ENCODE results near the gene SWT1.
"Not testable (repeated sequence)": the region's sequence is repeated elsewhere in the genome, so short reads cannot be mapped to it uniquely, and the experiment has no call there.

The SWT1 gene

GRCh38 chr1:185154912-185155513 lies 2.0 kb upstream of the SWT1 start:
- Histone ChIP-seq H3K9me3 (no peaks in the 10 kb centered on the region), H3K4me3 (peak overlapping the region; percentile 88), H3K4me1 (no peaks in the 10 kb centered on the region), H3K27me3 (ENCODE audit: low read depth) (no peaks in the 10 kb centered on the region), H3K36me3 (replicated peaks) (no peaks in the 10 kb centered on the region; the same call in 1 of the 2 replicates)
- no peak for DNase-seq (ENCODE audit: low spot score in 2 of 2)
- in situ Hi-C loops (cut with MboI; ENCODE audit: low sequenced_read_pairs), result no loop called here

- Histone ChIP-seq H3K9me3 (no peaks in the 10 kb centered on the region), H3K36me3 (replicated peaks) (no peaks in the 10 kb centered on the region), H3K4me1 (no peaks in the 10 kb centered on the region), H3K27me3 (ENCODE audit: low read depth) (no peaks in the 10 kb centered on the region), H3K4me3 (peak overlapping the region; percentile 88)
- DNase-seq (ENCODE audit: low spot score in 2 of 2), result no peak
- in situ Hi-C loops (cut with MboI; ENCODE audit: low sequenced_read_pairs), result no loop called here
Observed at GRCh38 chr1:185155600-185156287, 1.2 kb upstream of the SWT1 start.

- no peaks in the 10 kb centered on the region for H3K27me3 ChIP-seq (ENCODE audit: low read depth)
- no peaks in the 10 kb centered on the region for H3K4me1 ChIP-seq
- H3K9me3 ChIP-seq, result no peaks in the 10 kb centered on the region
- peak in 1 of 2 experiments; percentile 22 for DNase-seq (ENCODE audit: low spot score in 2 of 2)
- peak overlapping the region; percentile 88 for H3K4me3 ChIP-seq
- in situ Hi-C loops (cut with MboI; ENCODE audit: low sequenced_read_pairs), result no loop called here
- no peaks in the 10 kb centered on the region for H3K36me3 ChIP-seq (replicated peaks)
Observed at GRCh38 chr1:185156288-185156853, 596 bp upstream of the SWT1 start.

DNA sequence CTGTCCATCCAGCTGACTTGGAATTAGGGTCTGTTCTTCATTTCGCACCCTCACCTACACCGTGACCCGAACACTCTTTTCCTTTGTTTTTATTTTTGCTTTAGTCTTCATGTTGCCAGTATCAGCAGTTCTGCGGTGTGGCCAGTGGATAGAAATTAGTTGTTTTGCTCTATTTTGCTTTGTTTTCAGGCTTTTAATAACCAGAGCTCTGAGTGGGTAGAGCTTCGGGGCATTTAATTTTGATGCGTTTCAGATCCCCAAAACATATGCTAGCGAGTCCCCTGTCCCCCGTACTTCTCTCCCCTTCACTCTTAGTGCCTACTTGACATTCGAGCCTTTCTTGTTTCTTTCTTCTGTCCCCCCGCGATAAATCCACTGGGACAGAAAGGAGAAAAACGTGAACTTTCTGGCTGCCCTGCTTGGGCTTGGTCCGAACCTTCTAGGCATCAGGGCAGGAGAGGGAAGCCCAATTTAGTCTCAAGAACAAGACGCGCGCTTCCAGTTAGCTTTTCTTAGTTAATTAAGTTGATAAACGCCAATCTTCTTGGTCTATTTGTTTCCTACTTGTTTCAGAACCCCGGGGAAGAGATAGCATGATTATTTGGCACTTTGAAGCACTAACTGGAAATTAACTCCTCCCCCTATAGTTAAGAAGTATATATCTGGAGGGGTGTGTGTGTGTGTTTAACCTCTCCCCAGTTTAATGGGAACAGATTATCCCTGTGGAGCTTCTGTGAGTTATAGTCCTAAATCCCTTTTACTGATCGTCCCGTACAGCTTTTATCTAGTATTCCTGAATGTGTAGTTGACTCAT lies 839 bp downstream of the SWT1 start:
- Histone ChIP-seq H3K36me3 (replicated peaks) (no peaks in the 10 kb centered on the region), H3K4me3 (peak overlapping the region; percentile 88), H3K27me3 (ENCODE audit: low read depth) (no peaks in the 10 kb centered on the region), H3K9me3 (no peaks in the 10 kb centered on the region), H3K4me1 (no peaks in the 10 kb centered on the region)
- DNase-seq (ENCODE audit: low spot score in 2 of 2), result peak in 1 of 2 experiments; percentile 37
- in situ Hi-C loops (cut with MboI; ENCODE audit: low sequenced_read_pairs), result no loop called here

DNA sequence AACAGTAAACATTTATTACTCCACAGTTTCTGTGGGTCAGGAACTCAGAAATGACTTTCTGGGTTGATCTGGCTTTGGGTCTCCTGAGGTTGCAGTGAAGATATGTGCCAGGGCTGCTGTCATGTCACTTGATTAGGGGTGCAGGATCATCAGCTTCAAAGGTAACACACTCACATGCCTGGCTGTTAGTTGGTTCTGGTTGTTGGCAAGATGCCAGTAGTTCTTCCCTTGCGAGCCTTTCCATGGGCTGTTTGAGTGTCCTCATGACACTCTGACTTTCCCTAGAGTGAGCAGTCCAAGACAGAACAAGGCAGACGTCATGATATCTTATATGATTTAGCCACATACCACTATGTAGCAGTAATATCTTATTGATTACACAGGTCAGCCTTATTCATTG lies 1.8 kb downstream of the SWT1 start:
- no peak for DNase-seq (ENCODE audit: low spot score in 2 of 2)
- Histone ChIP-seq H3K4me1 (no peaks in the 10 kb centered on the region), H3K4me3 (no peak overlapping the region), H3K27me3 (ENCODE audit: low read depth) (no peaks in the 10 kb centered on the region), H3K9me3 (no peaks in the 10 kb centered on the region), H3K36me3 (replicated peaks) (no peaks in the 10 kb centered on the region)
- in situ Hi-C loops (cut with MboI; ENCODE audit: low sequenced_read_pairs), result no loop called here

DNA sequence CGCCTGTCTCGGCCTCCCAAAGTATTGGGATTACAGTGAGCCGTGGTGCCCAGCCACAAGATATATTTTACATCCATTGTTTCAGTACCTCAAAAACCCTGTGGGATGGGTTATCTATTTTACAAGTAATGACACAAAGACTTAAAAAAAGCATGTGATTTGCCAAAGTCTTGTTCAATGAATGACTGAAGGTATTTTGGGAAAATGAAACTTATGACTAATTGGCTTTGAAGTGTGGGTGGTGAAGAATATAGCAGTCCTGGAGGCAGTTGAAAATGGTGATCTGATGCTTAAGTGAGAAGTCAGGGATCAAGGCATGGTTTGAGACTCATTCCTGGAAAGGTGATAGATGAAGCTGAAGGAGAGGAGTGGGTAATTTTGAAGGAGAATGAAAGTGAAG lies 3.0 kb downstream of the SWT1 start:
- Histone ChIP-seq H3K9me3 (no peaks in the 10 kb centered on the region), H3K4me3 (no peak overlapping the region), H3K27me3 (ENCODE audit: low read depth) (no peaks in the 10 kb centered on the region), H3K36me3 (replicated peaks) (no peaks in the 10 kb centered on the region), H3K4me1 (no peaks in the 10 kb centered on the region)
- DNase-seq (ENCODE audit: low spot score in 2 of 2), result no peak
- in situ Hi-C loops (cut with MboI; ENCODE audit: low sequenced_read_pairs), result loop anchor here (10.0 kb wide), 1 partner anchor 355 kb away; no protein-coding TSS in a partner anchor

DNA sequence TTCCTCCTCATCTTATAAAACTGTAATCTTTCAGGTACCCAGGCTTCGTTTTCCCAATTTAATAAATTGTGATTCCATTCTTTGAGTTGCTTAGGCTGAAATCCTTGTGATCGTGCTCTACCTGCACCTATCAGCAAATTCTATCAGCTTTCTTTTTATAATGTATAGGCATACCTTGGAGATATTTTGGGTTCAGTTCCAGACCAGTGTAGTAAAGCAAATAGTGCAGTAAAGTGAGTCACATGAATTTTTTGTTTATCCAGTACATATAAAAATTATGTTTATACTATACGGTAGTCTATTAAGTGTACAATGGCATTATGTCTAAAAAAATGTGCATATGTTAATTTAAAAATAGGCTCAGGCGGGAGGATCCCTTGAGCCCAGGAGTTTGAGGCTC lies 5.5 kb downstream of the SWT1 start:
- in situ Hi-C loops (cut with MboI; ENCODE audit: low sequenced_read_pairs), result loop anchor here (10.0 kb wide), 1 partner anchor 358 kb away; no protein-coding TSS in a partner anchor
- Histone ChIP-seq H3K4me1 (no peaks in the 10 kb centered on the region), H3K36me3 (replicated peaks) (no peaks in the 10 kb centered on the region), H3K4me3 (no peak overlapping the region), H3K9me3 (no peaks in the 10 kb centered on the region), H3K27me3 (ENCODE audit: low read depth) (no peaks in the 10 kb centered on the region)
- no peak for DNase-seq (ENCODE audit: low spot score in 2 of 2)

GRCh38 chr1:185166106-185166505 lies 9.1 kb downstream of the SWT1 start:
- Histone ChIP-seq H3K4me1 (0 out of 2 replicates have a peak, but pooled peaks cover 3% of the 10 kb centered on the region), H3K4me3 (no peak overlapping the region), H3K27me3 (ENCODE audit: low read depth) (no peaks in the 10 kb centered on the region), H3K36me3 (replicated peaks) (no peaks in the 10 kb centered on the region), H3K9me3 (no peaks in the 10 kb centered on the region)
- in situ Hi-C loops (cut with MboI; ENCODE audit: low sequenced_read_pairs), result loop anchor here (10.0 kb wide), 1 partner anchor 361 kb away; no protein-coding TSS in a partner anchor
- no peak for DNase-seq (ENCODE audit: low spot score in 2 of 2)

DNA sequence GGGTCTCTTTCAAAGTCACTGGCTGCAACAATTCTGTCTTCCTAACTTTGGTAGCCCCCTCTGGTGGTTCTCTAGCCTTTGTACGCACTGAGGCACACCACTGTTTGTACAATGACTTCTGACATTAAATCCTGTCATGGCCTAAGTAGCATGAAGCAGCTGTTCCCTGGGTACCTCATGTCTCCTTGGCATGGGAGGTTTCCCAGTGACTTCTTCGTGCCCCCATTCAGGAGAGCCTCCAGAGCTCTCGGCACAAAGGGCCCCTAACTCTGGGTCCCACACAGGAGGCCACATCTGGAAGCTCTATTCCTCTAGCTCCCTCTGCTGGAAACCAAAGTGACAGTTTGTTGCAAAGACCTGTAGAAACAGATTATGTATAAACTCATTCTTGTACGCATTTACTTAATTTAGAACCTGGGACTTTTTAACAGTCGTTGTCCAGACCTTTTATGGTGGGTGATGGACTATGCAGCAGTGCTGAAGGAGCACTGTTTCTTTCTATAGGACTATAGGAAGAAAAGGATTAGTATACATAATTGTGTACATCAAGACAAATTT lies 13.4 kb downstream of the SWT1 start:
- DNase-seq (ENCODE audit: low spot score in 2 of 2), result peak; percentile 65 to 70
- Histone ChIP-seq H3K4me1 (0 out of 2 replicates have a peak, but pooled peaks cover 3% of the 10 kb centered on the region), H3K27me3 (ENCODE audit: low read depth) (no peaks in the 10 kb centered on the region), H3K4me3 (no peak overlapping the region), H3K9me3 (no peaks in the 10 kb centered on the region), H3K36me3 (replicated peaks) (no peaks in the 10 kb centered on the region)
- in situ Hi-C loops (cut with MboI; ENCODE audit: low sequenced_read_pairs), result no loop called here

GRCh38 chr1:185193756-185194155 lies 36.8 kb downstream of the SWT1 start:
- Histone ChIP-seq H3K27me3 (ENCODE audit: low read depth) (no peaks in the 10 kb centered on the region), H3K9me3 (no peaks in the 10 kb centered on the region), H3K36me3 (replicated peaks) (no peaks in the 10 kb centered on the region), H3K4me1 (no peaks in the 10 kb centered on the region), H3K4me3 (no peak overlapping the region)
- in situ Hi-C loops (cut with MboI; ENCODE audit: low sequenced_read_pairs), result no loop called here
- peak in 1 of 2 experiments; percentile 35 for DNase-seq (ENCODE audit: low spot score in 2 of 2)

DNA sequence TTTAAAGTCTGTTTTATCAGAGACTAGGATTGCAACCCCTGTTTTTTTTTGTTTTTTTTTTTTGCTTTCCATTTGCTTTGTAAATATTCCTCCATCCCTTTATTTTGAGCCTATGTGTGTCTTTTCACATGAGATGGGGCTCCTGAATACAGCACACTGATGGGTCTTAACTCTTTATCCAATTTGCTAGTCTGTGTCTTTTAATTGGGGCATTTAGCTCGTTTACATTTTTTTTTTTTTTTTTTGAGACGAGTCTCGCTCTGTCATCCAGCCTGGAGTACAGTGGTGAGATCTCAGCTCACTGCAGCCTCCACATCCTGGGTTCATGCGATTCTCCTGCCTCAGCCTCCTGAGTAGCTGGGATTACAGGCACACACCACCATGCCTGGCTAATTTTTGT lies 41.7 kb downstream of the SWT1 start:
- H3K4me1 ChIP-seq; in situ Hi-C loops (cut with MboI; ENCODE audit: low sequenced_read_pairs); H3K27me3 ChIP-seq (ENCODE audit: low read depth); DNase-seq (ENCODE audit: low spot score in 2 of 2); H3K9me3 ChIP-seq; H3K36me3 ChIP-seq (replicated peaks); H3K4me3 ChIP-seq: not testable (repeated sequence)

GRCh38 chr1:185200889-185201288 lies 43.9 kb downstream of the SWT1 start:
- Histone ChIP-seq H3K4me1 (no peaks in the 10 kb centered on the region), H3K9me3 (no peaks in the 10 kb centered on the region), H3K27me3 (ENCODE audit: low read depth) (no peaks in the 10 kb centered on the region), H3K4me3 (no peak overlapping the region), H3K36me3 (replicated peaks) (no peaks in the 10 kb centered on the region)
- DNase-seq (ENCODE audit: low spot score in 2 of 2), result no peak
- in situ Hi-C loops (cut with MboI; ENCODE audit: low sequenced_read_pairs), result no loop called here

GRCh38 chr1:185207170-185207569 lies 50.2 kb downstream of the SWT1 start:
- Histone ChIP-seq H3K36me3 (replicated peaks) (no peaks in the 10 kb centered on the region), H3K9me3 (no peaks in the 10 kb centered on the region), H3K27me3 (ENCODE audit: low read depth) (no peaks in the 10 kb centered on the region), H3K4me3 (no peak overlapping the region), H3K4me1 (no peaks in the 10 kb centered on the region)
- in situ Hi-C loops (cut with MboI; ENCODE audit: low sequenced_read_pairs), result no loop called here
- no peak for DNase-seq (ENCODE audit: low spot score in 2 of 2)

All from HAP-1 (cell line).